ENCODE data around the gene SMIM8. TPM values are rescaled to one million over a fixed set of nuclear protein-coding genes. Genes with fewer than 3 reads are reported as not detected.
"Not testable (repeated sequence)": the region's sequence is repeated elsewhere in the genome, so short reads cannot be mapped to it uniquely, and the experiment has no call there.

SMIM8 gene, protein sequence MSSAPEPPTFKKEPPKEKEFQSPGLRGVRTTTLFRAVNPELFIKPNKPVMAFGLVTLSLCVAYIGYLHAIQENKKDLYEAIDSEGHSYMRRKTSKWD
- polyA plus RNA-seq (ENCODE audit: insufficient read length in 12 of 12): 10 to 100 TPM in 9 of 12 donors, 1 to 10 TPM in 2, not detected in 1; 8.5 to 16.2 (median 11.8) TPM
- long read RNA-seq, donor 1, transcript SMIM8-201 (3 exons, 2,405 nt): major isoform, 6 of 17 reads
- long read RNA-seq, donor 1, partial matches to known transcripts: 8 of 17 reads
- long read RNA-seq, donor 1, other reads (novel, unspliced or antisense): 0 of 17 reads
- long read RNA-seq, donor 2, transcript SMIM8-201 (3 exons, 2,405 nt): major isoform, 7 of 7 reads
- long read RNA-seq, donor 2, partial matches to known transcripts: 0 of 7 reads
- long read RNA-seq, donor 2, other reads (novel, unspliced or antisense): 0 of 7 reads
- long read RNA-seq, donor 3, partial matches to known transcripts: 0 of 1 reads
- long read RNA-seq, donor 3, other reads (novel, unspliced or antisense): 0 of 1 reads
- long read RNA-seq, donor 4, partial matches to known transcripts: 0 of 1 reads
- long read RNA-seq, donor 4, other reads (novel, unspliced or antisense): 0 of 1 reads
- long read RNA-seq, donor 5, partial matches to known transcripts: 0 of 2 reads
- long read RNA-seq, donor 5, other reads (novel, unspliced or antisense): 0 of 2 reads
- long read RNA-seq, donor 6, partial matches to known transcripts: 0 of 1 reads
- long read RNA-seq, donor 6, other reads (novel, unspliced or antisense): 0 of 1 reads
- long read RNA-seq, donor 7, partial matches to known transcripts: 0 of 1 reads
- long read RNA-seq, donor 7, other reads (novel, unspliced or antisense): 0 of 1 reads
- long read RNA-seq, donor 8, partial matches to known transcripts: 0 of 3 reads
- long read RNA-seq, donor 8, other reads (novel, unspliced or antisense): 0 of 3 reads
- long read RNA-seq, donor 9, partial matches to known transcripts: 0 of 3 reads
- long read RNA-seq, donor 9, other reads (novel, unspliced or antisense): 0 of 3 reads
- long read RNA-seq, donor 10, transcript SMIM8-201 (3 exons, 2,405 nt): major isoform, 7 of 7 reads
- long read RNA-seq, donor 10, partial matches to known transcripts: 0 of 7 reads
- long read RNA-seq, donor 10, other reads (novel, unspliced or antisense): 0 of 7 reads
- long read RNA-seq, donor 11, transcript SMIM8-201 (3 exons, 2,405 nt): major isoform, 12 of 12 reads
- long read RNA-seq, donor 11, partial matches to known transcripts: 0 of 12 reads
- long read RNA-seq, donor 11, other reads (novel, unspliced or antisense): 0 of 12 reads

DNA sequence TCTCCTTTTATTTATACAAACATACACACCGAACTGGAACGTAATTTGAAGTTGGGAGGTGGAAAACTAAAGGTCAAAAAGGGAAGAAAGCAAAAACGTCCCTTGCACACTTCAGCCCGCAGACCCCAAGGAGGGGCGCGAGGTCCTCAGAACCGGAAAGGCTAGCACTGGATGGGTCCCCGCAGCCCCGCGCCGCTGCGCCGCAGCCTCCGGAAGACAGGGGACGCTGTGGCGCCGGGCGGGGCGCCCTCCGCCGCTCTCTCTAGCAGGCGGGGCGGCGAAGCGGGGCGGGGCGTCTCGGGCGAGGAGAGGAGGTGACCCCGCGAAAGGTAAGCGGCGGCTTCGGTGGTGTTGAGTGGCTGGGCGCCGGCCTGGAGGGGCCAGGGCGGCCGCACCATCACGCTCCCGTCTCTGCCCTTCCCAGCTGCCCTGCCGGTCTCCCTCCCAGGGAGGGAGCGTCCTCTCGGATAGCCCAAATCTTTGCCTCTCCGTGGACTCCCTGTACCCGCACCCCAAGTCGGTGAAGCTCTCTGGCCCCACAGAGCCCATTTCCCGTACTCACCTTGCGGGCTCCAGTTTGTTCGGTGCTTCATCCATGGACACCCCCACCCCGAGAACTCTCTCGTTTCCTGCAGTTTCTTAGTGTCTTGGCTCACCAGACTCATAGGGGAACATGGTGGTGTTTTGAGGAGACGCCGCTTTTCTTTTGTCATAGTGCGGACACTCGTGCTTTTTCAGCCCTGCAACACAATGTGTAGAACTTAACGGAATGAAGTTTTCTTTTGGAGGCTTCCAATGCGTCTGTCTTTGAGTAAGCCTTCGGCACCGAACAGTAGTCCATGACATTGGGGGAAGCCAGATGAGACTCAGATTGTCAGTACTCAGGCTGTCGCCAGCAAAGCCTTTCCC lies at the start of gene SMIM8:
Gene SMIM8 (plus strand): TSS at position 285 of the 909 bp plus-strand sequence. CDS start 14,444 bp downstream, outside the sequence.
- DNase-seq: peak; percentile 80

DNA sequence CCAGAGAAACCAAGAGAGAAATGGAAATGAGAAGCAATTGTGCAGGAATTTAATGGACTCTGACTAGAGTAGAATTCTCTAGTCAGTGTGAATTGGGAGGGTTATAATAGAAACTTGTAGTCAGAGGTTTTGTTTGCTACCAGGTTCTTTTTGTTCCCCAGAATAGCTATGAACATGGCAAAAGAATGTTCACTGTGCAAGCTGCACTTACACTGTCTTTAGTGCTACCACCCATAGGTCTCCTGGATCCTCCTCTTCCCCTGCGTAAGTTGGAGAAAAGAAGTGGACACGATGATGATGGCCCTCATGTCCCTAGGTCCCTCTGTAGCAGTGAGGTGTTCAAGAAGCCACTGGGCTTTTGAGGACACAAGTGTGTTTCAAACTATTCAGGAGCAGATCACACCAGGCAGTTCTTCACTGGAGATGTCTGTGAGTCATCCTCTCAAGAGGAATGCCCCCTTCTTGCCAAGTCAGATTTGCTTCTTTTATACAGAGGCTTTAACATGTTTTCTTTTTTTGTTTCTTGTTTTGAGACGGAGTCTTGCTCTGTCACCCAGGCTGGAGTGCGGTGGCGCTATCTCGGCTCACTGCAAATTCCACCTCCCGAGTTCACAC lies 47.6 kb upstream of the SMIM8 start:
- DNase-seq: no peak

DNA sequence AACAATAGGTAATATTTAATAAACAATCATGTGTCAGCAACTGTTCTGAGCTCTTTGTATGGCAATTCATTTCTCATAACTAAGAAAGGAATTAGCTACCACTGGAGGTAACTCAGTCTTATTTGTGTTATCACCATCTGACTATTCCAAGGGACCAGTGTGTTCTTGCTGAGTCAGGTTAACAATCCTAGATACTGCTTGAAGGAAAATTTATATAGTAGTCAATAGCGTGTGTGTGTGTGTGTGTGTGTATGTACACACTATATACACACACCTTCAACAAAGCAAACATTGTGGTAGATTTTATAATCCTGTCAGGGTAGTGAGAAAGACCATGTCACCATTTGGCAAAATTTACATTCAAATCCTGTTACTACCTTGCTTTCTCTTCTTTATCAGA lies 45.8 kb upstream of the SMIM8 start:
- DNase-seq: no peak

DNA sequence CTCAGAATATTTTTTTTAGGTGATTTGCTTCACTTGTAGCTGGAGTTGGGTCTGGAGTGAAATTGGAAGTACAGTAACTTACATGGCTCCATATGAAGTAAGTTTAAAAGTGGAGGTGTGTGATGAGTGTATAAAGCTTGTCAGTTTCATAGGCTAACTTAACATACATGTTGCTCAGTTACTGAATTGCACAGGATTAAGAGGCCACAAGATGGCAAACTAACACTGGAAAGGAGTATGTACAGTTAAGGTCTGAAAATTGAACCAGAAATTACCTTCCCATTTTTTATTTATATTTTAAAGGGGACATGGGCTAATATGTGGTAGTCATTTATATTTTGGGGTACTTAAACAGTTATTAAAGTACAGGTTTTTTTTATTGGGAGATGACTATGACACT lies 45.3 kb upstream of the SMIM8 start:
- DNase-seq: no peak

DNA sequence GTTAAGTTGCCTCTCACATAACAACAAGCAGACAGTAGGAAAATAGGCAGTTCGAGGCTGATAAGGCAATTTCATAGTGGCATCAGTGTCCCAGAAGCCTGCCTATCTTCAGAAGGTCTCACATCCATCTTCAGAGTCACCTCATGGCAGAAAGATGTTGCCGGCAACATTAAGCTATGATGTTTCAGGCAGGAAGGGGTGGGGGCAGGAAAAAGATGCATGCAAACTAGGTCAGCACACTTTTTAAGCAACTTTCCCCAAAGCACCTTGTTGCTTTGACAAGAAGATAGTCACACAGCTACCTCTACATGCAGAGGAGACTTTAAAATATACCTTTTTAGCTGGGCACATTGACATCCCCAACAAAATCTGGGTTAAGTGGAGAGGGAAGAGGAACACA lies 43.2 kb upstream of the SMIM8 start:
- DNase-seq: no peak

DNA sequence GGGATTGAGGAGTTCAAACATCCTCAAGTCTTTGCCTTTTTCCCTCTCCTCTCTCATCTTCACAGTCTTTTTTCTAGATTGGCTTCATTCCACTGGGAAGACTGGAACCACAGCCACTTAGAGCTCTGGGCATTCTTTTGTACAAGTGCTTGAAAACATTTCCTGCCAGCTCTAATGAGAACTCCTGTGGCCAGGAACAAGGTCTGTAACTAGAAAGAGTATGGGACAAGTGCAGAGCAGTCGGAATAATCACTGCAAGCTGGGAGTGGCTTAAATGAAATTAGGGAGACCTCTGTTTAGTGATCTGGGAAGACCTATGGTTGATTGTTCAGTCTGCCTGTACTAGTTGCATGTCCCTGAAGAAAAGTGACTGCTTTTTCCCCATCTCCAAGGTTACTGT lies 41.0 kb upstream of the SMIM8 start:
- DNase-seq: no peak

DNA sequence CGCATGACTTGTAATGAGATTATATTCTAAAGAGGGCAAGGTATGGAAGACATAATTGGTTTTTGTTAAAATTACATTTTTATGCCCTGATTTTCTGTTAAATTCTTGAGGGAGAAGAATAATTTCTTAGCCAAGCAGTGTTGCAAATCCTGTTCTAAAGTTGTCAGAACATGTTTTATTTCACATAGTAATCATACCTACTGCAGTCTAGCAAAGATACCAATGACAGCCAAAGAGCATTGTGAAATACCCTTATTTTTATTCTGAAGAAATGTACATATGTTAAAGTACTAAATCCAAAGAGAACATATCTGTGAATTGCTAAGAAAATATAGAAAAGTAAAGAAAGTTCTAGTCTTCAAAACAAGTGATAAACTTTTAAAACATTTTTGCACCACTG lies 39.6 kb upstream of the SMIM8 start:
- no peak for DNase-seq

DNA sequence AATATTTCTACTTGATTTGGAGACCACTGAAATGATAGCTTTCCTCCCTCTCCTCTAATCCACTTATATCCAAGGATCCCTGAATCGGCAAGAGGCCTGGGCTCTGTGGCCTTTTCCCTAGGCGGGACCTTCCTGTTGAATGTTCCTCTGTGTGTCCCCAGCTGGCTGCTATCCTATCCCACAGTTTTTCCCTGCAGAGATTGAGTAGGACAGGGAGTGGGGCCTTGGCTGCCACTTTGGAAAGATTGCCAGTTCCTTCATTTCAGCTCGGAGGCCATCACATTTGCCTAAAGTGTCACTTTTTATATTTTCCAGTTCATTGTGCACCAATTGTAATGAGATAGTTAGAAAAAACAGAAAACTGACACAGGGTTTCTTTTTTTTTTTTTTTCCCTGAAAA lies 38.9 kb upstream of the SMIM8 start:
- DNase-seq: no peak

DNA sequence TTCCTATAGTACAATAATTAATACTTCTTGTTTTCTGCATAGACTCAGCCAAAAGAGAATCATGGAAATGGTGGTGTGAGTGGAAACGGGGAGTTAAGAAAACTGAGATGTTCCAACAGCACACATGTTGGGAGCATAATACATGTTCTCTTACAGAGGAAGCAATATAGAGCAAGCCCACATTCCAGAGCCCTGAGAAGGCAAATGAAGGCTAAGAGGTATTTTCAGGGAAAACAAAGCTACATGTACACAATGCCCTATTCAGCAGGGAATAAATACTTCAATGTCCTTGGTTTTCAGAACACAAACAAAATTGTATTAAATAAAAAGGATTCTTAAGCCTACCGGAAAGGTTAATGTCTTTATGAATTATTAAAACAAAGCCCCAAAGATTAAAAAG lies 35.1 kb upstream of the SMIM8 start:
- no peak for DNase-seq

DNA sequence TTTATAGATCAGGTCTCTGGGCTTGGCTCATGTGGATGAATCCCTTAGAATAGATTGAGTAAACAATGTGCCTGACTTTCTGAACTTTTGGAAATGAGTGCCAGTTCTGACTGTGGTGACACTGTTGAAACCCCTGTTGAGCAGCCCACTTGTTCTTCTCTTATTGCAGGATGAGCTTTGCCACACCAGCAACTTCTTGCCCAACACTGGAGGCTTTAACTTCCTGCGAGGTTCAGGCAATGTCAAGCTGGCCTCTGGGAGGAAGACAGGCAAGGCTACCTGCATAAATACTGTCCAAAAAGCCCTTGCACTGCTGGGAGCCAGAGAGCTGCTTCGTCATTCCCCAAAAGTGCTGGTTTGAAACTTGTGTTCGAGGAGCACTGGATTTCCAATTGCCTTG lies 32.8 kb upstream of the SMIM8 start:
- no peak for DNase-seq

DNA sequence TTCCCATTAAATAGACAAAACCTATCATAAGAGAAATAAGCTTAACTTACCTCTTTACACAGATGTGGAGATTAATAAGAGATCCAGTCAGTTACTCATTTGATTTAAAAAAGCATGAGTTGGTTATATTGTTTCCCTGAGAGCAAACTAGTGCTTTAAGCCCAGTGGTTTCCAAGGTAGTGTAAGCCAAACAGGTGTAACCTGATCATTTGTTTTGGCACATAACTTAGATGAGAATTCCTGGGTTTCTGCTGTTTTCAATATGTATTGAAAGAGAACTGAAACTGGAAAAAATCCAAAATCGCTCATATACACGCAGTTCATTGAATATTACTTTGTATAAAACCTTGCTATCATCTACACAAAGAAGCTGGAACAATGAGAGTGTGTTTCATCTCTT lies 30.5 kb upstream of the SMIM8 start:
- peak; percentile 2 for DNase-seq

DNA sequence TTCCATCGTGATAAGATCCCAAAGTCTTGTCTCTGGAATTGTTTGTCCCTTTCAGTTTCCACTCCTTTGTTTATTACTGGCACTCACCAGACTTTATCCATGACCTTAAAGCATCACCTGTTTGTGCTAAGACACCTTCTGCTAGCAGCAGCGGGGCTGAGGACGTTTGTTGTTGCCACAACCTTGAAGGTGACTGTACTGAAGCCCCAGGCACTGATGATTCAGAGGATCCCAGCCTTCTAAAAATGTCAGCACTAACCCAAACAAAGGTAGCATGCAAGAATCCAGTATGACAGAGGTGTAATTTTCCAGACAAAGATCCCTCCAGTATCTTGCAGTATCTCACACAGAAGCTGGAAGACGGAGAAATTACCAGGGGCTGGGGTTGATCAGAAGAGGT lies 28.9 kb upstream of the SMIM8 start:
- no peak for DNase-seq

DNA sequence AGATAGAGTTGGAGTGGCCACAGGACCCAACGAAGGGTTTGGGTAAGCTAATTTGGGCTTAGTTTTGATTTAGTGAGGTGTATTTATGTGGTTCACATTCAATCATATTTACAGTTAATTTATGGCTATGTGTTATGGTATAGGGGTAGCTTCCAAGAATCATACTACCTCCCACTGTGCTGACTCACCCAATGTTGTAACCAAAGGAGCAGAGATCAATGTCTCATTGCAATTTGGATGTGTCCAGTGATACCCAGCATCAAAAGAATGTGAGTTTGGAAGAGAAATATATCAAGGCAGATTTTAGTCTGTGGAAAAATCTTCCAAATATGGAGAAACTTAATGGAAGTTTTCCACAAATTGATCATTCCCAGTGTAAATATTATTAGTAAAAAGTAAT lies 25.3 kb upstream of the SMIM8 start:
- no peak for DNase-seq

DNA sequence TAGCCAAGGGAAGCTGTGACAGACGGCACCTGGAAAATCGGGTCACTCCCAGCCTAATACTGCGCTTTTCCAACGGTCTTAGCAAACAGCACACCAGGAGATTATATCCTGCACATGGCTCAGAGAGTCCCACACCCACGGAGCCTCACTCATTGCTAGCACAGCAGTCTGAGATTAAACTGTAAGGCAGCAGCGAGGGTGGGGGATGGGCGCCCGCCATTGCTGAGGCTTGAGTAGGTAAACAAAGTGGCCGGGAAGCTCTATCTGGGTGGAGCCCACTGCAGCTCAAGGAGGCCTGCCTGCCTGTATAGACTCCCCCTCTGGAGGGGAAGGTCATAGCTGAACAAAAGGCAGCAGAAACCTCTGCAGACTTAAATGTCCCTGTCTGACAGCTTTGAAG lies 21.1 kb upstream of the SMIM8 start:
- not testable (repeated sequence) for DNase-seq

DNA sequence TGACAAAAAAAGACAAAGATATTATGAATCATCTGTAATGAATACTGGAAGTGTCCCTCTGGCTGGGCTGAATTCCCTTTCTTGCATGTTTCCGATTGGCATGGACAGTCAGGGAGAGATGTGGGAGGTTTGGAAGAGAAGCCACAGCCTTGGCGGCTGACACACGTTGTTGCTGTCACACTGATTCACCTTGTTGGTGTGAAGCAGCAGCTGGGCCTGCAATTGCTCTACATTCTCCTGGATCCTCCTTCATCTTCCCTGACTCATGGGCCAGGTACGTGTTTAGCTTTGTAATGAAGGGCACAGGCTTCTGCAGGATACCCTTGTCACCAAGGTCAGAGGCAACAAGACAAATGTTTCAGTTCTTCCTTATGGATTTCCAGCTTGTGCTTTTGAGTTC lies 13.4 kb upstream of the SMIM8 start:
- no peak for DNase-seq

DNA sequence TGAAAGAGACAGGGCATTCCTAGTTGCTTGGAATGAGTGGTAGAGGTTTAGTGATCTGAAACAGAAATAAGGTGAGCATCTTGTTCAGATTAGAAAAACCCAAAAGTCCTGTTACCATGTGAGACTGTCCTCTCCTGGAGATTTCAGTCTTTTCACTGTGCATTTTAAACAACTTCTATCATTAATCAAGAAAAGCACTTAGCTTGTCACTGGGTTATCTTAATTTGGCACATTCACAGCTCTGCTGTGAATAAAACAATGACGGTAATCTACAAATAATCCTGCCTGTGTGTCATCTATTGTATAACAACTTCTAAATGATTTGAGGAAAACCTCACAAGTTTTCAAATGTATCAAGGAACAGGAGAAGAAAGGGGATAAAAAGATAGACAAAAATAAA lies 9.5 kb upstream of the SMIM8 start:
- no peak for DNase-seq

DNA sequence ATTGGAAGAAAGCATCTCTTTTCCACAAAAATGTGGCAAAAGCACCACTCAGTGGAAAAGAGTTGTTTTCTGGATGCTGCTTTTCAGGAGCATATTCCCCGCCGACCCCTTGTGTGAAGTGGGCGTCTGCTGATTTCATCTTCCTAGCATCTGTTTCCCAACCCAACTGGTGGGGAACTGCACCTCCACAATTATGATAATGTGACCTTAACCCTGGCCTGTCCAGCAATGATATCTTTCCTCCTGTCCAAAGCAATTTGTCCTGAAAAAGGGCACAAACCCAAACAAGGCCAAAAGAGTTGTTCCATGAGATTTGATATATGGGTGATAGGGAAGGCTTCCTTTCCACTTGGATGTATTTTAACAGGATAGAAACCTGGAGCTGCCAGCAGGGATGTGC lies 7.3 kb upstream of the SMIM8 start:
- DNase-seq: no peak

DNA sequence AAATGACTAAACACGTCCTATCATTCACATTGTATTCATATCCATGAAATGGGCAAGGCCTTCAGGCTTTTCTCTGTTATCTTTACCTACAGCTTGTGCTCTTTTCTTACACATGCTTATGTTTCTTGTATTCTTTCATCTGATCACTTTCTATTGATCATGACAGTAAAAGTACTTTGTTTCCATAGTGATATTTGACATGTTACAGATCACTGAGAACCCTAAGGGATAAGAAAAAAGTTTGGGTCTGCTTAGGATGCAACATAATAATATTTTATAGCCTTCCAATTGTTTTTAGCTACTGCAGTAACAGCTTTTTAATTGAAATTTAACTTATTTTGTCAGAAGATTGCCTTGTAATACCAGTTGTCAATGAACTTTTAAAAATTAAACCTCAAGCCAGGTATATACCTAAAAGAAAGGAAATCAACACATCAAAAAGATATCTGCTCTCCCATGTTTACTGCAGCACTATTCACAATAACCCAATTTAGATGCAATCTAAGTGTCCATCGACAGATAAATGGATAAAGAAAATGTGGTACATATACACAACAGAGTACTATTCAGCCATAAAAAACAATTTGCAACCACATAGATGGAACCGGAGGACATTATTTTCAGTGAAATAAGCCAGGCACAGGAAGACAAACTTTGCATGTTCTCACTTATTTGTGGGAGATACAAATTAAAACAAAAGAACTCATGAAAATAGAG lies 3.0 kb upstream of the SMIM8 start:
- no peak for DNase-seq

DNA sequence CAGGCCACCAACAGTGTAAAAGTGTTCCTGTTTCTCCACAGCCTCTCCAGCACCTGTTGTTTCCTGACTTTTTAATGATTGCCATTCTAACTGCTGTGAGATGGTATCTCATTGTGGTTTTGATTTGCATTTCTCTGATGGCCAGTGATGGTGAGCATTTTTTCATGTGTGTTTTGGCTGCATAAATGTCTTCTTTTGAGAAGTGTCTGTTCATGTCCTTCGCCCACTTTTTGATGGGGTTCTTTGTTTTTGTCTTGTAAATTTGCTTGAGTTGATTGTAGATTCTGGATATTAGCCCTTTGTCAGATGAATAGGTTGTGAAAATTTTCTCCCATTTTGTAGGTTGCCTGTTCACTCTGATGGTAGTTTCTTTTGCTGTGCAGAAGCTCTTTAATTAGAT lies 1.5 kb downstream of the SMIM8 start:
- not testable (repeated sequence) for DNase-seq

DNA sequence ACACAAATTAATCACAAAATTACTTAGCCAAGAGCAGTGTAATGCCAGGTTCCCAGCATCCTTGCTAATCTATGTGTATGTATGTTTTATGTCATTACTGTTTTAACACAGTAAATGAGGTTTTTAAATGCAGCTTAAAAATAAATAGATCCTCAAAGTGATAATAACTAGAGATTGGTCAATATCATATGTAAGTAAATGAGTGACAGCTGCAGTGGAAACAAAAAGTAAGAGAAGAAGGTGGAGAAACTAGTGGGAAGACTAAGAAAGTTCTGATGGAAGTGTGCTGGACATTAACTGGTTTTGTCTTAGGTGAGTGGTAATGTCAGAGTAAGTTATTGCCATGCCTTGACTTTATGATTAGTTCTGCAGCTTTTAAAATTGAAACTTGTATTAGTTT lies 8.6 kb downstream of the SMIM8 start:
- no peak for DNase-seq

All from muscle of arm (tissue), 14 donors.